Activated CD4-positive, alpha-beta T cell treated with anti-CD3 and anti-CD28 coated beads, Interleukin-2, Interleukin-4, amounts not matched to agents 100 ng/mL and 50 ng/mL, durations not matched to agents 16 hours and 8 hours (primary cell): ENCODE results near the gene LRIT2.

Experiments used
- DNase-seq: peaks from one replicate; pipeline ENCODE4 v3.0.0-alpha.2; 2020; ENCODE audit warnings: low spot score

Gene LRIT2

DNA sequence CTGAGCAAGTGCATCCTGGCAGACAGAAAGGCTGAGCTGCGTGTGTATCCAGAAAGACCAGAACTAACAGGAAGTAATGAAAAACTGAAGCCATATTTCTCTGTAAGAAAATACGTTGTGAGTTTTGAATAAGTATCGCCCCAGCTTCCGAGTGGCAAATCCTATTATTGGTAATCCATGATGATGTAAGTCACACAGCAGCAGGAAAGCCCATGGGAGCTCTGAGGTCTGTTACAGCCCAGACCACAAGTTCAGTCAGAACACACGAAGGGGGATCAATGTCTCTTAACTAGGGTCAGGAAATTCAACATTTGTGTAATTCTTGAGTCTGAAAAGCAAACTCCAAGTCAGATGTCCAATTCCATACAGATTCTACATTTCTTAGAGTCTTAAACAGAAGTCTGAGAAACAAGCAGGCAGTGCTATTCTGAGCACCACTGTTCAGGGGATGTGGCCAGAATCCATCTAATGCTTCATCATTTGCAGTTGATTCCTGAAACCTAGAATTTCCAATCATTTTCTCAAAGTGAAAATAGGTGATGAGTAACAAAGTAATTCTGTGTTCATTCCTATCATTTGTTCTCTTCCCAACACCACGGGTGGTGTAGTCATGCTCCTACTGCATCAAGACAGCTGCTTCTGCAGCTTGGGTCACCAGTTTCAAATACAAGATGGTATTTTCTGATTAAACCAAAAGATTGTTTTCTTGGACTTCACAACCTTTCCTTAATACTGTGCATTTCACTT, at the start of gene LRIT2:
Gene LRIT2 (minus strand): TSS at position 118 of the 747 bp plus-strand sequence. CDS start 24 bp downstream, at position 94.
- DNase-seq, result no peak

DNA sequence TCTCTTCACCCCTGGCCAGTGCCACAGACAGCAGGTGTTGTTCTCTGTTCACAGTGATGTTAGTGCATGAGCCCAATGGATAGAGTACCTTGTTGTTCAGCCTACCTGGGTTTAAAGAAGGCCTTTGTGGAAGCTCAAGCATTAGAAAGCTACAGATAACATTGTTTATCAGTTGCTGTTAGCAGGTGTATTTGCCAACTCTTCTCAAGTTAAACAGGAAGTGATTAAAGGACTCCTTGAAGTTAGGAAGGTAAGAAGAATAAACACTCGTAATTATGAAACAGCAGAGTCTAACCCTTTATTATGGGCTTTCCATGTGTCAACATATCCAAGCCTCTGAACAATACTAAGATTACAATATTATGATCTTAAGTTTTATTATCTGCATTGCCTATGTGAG, 45.4 kb upstream of the LRIT2 start:
- DNase-seq, result no peak

DNA sequence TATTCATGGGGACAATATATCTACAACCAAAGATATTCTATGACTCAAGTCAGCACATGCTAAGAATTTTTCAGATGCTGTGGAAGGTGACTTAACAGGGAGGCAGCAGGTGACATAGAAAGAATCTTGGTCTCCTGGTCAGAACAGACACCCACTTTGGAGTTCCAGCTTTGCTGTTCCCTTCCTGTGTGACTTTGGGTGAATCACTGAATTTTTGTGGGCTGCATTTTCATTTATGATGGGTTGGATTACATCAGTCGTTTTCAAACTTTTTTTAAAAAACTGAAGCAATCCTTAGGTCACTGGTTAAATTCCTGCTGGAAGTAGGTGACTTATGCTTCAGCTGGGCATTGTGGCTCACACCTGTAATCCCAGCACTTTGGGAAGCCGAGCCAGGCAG, 44.4 kb upstream of the LRIT2 start:
- no peak for DNase-seq

DNA sequence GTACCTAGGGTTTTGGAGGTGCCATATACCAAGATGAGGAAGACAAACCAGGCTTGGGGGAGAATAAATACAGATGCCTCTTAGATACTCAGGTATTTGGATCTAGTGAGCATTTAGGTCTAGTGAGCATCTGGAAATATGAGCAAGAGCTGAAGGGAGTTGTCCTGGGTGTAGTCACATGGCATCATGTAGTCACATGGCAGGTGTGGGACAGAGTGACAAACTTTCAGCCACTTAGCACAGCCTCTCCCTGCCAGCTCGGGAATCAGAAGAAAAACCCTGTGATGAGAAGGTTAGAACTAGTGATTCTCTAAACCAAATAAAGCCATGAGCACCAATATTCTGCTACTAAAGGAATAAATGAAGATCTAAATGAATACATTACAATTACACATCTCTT, 43.8 kb upstream of the LRIT2 start:
- DNase-seq, result no peak

- peak; percentile 92 for DNase-seq
Measured at GRCh38 chr10:84267503-84268126, 42.3 kb upstream of the LRIT2 start.

GRCh38 chr10:84265418-84265817, 40.1 kb upstream of the LRIT2 start:
- no peak for DNase-seq

DNA sequence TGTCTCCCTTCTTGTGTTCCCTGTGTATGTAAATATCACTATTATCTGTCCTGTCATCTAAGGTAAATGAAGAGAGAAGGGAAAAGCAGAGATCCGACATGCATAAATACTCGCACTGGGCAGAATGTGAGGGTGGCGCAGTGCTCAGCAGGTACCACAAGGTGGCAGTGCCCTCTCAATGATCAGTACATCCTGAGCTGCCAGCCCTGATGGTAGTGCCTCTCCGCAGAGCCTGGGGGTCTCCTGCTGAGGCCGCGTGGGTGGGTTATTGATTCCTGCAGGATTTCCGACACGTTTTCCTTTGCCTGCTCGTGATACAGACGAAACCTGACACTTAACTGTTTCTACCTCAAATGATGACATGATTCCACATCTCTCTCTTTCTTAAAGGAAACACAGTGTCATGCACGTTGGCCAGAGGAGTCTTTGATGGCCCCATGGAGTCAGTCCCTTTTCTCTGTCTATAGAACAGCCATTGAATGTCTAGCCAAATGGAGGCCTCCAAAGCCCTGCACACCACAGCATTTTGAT, 39.3 kb upstream of the LRIT2 start:
- peak; percentile 78 for DNase-seq

- no peak for DNase-seq
Measured at GRCh38 chr10:84263716-84264115, 38.4 kb upstream of the LRIT2 start.

- no peak for DNase-seq
Measured at GRCh38 chr10:84262190-84262956, 37.0 kb upstream of the LRIT2 start.

- no peak for DNase-seq
Measured at GRCh38 chr10:84261236-84261915, 36.0 kb upstream of the LRIT2 start.

DNA sequence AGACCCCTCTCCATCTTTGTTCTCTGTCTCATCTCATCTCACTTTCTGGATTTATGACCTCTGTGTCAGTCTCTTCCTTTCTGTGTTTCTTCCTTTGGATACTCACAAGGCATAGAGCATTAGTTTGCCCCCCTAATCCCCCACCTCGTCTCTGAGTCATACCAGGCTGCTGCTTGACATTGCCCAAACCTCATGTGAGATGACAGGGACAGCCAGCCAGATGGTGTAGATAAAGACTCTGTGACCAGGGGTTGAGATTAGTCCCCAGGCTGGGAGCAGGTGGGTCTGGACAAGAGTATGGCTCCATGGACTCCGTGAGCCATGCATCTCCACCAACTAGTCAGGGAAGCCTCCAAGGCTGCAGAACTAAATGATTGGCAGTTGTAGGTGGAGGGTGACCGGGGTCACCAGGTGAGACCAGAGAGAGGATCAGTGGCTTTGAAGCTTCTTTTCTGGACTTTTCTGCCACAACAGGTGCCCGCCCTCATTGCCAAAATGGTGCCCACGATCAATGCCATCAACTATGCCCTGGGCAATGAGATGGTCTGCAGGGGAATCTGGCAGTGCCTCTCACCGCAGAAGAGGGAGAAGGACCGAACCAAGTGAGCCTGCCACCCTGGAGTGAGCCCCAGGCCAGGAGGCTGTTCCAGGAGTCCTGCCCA, 32.8 kb upstream of the LRIT2 start:
- DNase-seq, result no peak

- DNase-seq, result no peak
Measured at GRCh38 chr10:84257343-84258020, 32.1 kb upstream of the LRIT2 start.

GRCh38 chr10:84256510-84257342, 31.4 kb upstream of the LRIT2 start:
- DNase-seq, result peak; percentile 43

GRCh38 chr10:84254552-84255478, 29.5 kb upstream of the LRIT2 start:
- no peak for DNase-seq

DNA sequence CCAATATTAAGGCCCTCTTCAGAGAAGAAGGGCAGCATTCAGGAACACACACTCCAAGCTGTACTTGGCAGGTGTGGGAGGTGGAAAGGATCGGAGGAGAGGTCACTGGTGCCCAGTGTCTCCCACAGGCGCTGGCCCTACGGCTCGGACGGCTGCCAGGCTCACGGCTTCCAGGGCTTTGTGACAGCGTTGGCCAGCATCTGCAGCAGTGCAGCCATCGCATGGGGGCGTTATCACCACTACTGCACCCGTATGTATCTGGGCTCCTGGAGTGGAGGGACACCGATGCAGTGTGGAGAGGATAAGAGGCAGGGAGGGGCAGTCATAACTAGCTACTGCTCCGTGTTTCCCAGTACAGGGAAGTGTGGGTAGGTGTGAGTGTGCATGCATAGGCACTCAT, 23.4 kb upstream of the LRIT2 start:
- no peak for DNase-seq

DNA sequence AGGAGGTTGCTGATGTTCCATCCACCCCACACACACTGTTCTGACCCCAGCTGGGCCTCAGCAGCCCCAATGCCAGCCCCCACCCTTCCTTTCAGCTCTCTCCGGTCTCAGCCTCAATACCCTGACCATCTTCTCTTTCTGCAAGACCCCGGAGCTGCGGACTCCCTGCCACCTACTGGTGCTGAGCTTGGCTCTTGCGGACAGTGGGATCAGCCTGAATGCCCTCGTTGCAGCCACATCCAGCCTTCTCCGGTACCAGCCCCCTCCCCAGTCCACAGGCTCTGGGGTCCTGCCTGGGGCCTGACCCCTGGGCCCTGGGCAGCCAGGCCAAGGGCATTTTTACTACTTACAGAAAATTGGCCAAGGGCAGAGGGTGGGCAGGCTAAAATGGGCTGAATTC, 22.2 kb upstream of the LRIT2 start:
- no peak for DNase-seq

DNA sequence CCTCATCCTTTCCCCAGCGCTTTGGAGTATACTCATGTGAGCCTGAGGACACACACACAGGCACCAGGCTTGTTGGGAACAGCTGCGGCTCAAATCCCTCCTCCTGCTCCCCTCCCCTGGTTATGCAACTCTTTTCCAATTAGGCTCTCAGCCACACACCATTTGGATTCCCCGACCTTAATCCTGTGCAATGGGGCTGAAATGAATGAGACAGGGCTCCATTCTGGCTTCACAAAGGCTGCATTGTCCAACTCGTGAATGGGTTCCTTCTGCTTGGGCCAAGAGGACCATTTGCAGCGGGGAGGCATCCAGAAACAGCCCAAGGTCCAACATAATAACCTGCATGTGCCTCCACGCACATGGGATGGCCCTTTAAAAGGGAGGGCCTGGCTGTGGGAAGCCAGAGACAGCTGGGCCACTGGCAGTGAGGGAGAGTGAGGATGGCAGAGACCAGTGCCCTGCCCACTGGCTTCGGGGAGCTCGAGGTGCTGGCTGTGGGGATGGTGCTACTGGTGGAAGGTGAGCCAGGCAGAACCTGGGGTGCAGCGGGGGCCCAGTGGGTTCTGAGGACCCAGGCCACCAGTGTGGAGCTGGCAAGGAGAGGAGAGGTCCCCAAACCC, 19.4 kb upstream of the LRIT2 start, which contains the start of gene RGR:
Gene RGR (plus strand): TSS at position 403 of the 620 bp plus-strand sequence. CDS start 38 bp downstream, at position 441.
- no peak for DNase-seq

- no peak for DNase-seq
Measured at GRCh38 chr10:84243759-84244158, 18.4 kb upstream of the LRIT2 start.
